Caco-2 (cell line): ENCODE results near the gene GP1BB. TPM values are rescaled to one million over a fixed set of nuclear protein-coding genes. Genes with fewer than 3 reads are reported as not detected.

Experiments
- BruUV-seq: library from RNA; stranded (reverse); fragments of 400-500 nt; replicated peaks from 2 replicates; lab custom pipeline; 2021; lab: Mats Ljungman, UMichigan
- CTCF ChIA-PET: fragments of 300-600 bp; sonication (Branson Sonifier 250); formaldehyde crosslinking; loops from one replicate; lab custom pipeline; 2022; ENCODE audit warnings: antibody characterized with exemption; lab: Charles Lee
- POLR2A ChIA-PET: fragments of 300-600 bp; sonication (Branson Sonifier 250); formaldehyde crosslinking; loops from one replicate; lab custom pipeline; 2022; ENCODE audit warnings: antibody characterized with exemption; lab: Charles Lee
- DNase-seq, 2 experiments: peaks; one replicate each; pipeline versions ENCODE4 v3.0.0 to v3.0.0-alpha.2; 2020 to 2022
- H3K27me3 ChIP-seq: replicated peaks from 2 replicates; pipeline ENCODE4 v1.6.0; 2011; ENCODE audit warnings: low read length; ENCODE audit not compliant: control insufficient read depth, insufficient read depth
- H3K36me3 ChIP-seq: 2 replicates; pipeline ENCODE4 v1.5.1; 2011; ENCODE audit warnings: low read length; ENCODE audit not compliant: control insufficient read depth, insufficient read depth
- H3K4me1 ChIP-seq: fragments of 250-450 bp; sonication (Bioruptor Pico); 2 replicates; pipeline ENCODE4 v1.5.1; 2020; ENCODE audit warnings: mild to moderate bottlenecking
- H3K4me3 ChIP-seq: 2 replicates; pipeline ENCODE4 v1.5.1; 2011; ENCODE audit warnings: low read depth, mild to moderate bottlenecking, control low read depth, low read length
- H3K9me3 ChIP-seq: fragments of 250-450 bp; sonication (Bioruptor Pico); 2 replicates; pipeline ENCODE4 v1.5.1; 2020; ENCODE audit warnings: mild to moderate bottlenecking, moderate library complexity
- H3K27ac Mint-ChIP-seq: one replicate; pipeline ENCODE4 v1.8.0; 2022; ENCODE audit warnings: mixed read lengths; ENCODE audit not compliant: unreplicated experiment
- H3K27me3 Mint-ChIP-seq: one replicate; pipeline ENCODE4 v1.8.0; 2022; ENCODE audit warnings: mixed read lengths; ENCODE audit not compliant: insufficient read depth, unreplicated experiment
- H3K36me3 Mint-ChIP-seq: one replicate; pipeline ENCODE4 v1.8.0; 2022; ENCODE audit warnings: mild to moderate bottlenecking, mixed read lengths; ENCODE audit not compliant: insufficient read depth, unreplicated experiment
- H3K4me1 Mint-ChIP-seq: one replicate; pipeline ENCODE4 v1.8.0; 2022; ENCODE audit warnings: low read depth, mixed read lengths; ENCODE audit not compliant: unreplicated experiment
- H3K4me3 Mint-ChIP-seq: one replicate; pipeline ENCODE4 v1.8.0; 2022; ENCODE audit warnings: mild to moderate bottlenecking, moderate library complexity, mixed read lengths; ENCODE audit not compliant: unreplicated experiment
- H3K9me3 Mint-ChIP-seq: one replicate; pipeline ENCODE4 v1.8.0; 2022; ENCODE audit warnings: mixed read lengths; ENCODE audit not compliant: unreplicated experiment
- intact Hi-C: fragments of 100-400 bp; cut with micrococcal nuclease; formaldehyde crosslinking; loops from one replicate; pipeline ENCODE4 v1.10.0; 2022; ENCODE audit not compliant: unreplicated experiment
- total RNA-seq: library from RNA; stranded (reverse); gene quantifications from 2 replicates; pipeline ENCODE4 v1.2.3, GENCODE V29; 2022
- TF ChIP-seq, protein P1 (sequence below), 2 experiments: fragments of 200-600 bp in 1 of 2; IDR thresholded peaks; 1 replicate in 1 of 2; 2 replicates in 1 of 2; pipeline versions ENCODE4 v1.5.1 to v1.8.0; 2011 to 2022; ENCODE audit warnings: antibody characterized with exemption in 1 of 2, control low read depth in 1 of 2, inconsistent platforms in 1 of 2, low read depth in 1 of 2, low read length in 1 of 2, mild to moderate bottlenecking in 1 of 2, moderate library complexity in 1 of 2; ENCODE audit not compliant: insufficient read depth in 1 of 2, severe bottlenecking in 1 of 2, unreplicated experiment in 1 of 2

GP1BB gene
- total RNA-seq, 1 experiment from 2014 or later = 1.0 TPM

- Mint-ChIP-seq H3K27me3 (peaks cover 3% of the 10 kb centered on the region), H3K4me3 (no peak overlapping the region), H3K27ac (no peak overlapping the region), H3K36me3 (no peaks in the 10 kb centered on the region), H3K4me1 (no peaks in the 10 kb centered on the region), H3K9me3 (no peaks in the 10 kb centered on the region)
- intact Hi-C loops = no loop called here
- ChIA-PET POLR2A (no interaction called here), CTCF (no interaction called here)
- no peaks in the 10 kb centered on the region for H3K4me1 ChIP-seq
- H3K27me3 ChIP-seq = no peaks in the 10 kb centered on the region
- no peak for DNase-seq
- no peaks in the 10 kb centered on the region for H3K36me3 ChIP-seq
- H3K4me3 ChIP-seq = no peak overlapping the region
- no peaks in the 10 kb centered on the region for H3K9me3 ChIP-seq
- no TSS peak for BruUV-seq
- TF ChIP-seq, protein P1, sequence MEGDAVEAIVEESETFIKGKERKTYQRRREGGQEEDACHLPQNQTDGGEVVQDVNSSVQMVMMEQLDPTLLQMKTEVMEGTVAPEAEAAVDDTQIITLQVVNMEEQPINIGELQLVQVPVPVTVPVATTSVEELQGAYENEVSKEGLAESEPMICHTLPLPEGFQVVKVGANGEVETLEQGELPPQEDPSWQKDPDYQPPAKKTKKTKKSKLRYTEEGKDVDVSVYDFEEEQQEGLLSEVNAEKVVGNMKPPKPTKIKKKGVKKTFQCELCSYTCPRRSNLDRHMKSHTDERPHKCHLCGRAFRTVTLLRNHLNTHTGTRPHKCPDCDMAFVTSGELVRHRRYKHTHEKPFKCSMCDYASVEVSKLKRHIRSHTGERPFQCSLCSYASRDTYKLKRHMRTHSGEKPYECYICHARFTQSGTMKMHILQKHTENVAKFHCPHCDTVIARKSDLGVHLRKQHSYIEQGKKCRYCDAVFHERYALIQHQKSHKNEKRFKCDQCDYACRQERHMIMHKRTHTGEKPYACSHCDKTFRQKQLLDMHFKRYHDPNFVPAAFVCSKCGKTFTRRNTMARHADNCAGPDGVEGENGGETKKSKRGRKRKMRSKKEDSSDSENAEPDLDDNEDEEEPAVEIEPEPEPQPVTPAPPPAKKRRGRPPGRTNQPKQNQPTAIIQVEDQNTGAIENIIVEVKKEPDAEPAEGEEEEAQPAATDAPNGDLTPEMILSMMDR (IDR thresholded peaks at IDR 0.05; ENCODE audit: insufficient read depth in 1 of 2, low read depth in 1 of 2, low read length in 1 of 2, severe bottlenecking in 1 of 2, unreplicated experiment in 1 of 2) = no peak
Observed at GRCh38 chr22:19700790-19701419, 22.4 kb upstream of the GP1BB start.

GRCh38 chr22:19701420-19702145, 21.8 kb upstream of the GP1BB start:
- no peak overlapping the region for H3K27ac Mint-ChIP-seq

DNA sequence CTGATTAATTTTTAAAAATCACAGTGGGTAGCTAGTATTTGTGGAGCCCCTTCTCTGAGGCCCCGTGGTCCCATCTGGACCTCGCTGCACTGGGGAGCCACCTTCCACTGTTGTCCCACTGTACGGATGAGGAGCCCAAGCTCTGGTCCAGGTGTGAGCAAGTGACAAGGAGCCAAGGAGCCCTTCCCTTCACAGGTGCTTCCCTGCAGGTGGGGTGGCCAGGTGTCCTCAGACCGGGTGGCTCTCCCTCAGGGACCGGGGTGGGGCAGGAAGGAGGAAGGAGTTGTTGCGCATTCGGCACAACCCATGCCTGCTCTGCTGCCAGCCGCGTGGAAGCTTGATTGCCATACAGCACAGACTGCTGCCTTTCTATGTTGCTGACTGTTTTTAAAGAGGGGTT, 19.5 kb upstream of the GP1BB start:
- TF ChIP-seq, protein P1 (IDR thresholded peaks at IDR 0.05; ENCODE audit: insufficient read depth in 1 of 2, low read depth in 1 of 2, low read length in 1 of 2, severe bottlenecking in 1 of 2, unreplicated experiment in 1 of 2) = no peak
- H3K27me3 ChIP-seq = no peaks in the 10 kb centered on the region
- Mint-ChIP-seq H3K27me3 (peaks cover 3% of the 10 kb centered on the region), H3K36me3 (no peaks in the 10 kb centered on the region), H3K9me3 (no peaks in the 10 kb centered on the region), H3K27ac (no peak overlapping the region), H3K4me1 (no peaks in the 10 kb centered on the region), H3K4me3 (no peak overlapping the region)
- ChIA-PET CTCF (no interaction called here), POLR2A (no interaction called here)
- H3K4me1 ChIP-seq = no peaks in the 10 kb centered on the region
- BruUV-seq = no TSS peak
- H3K36me3 ChIP-seq = no peaks in the 10 kb centered on the region
- intact Hi-C loops = no loop called here
- H3K9me3 ChIP-seq = no peaks in the 10 kb centered on the region
- DNase-seq = peak in 1 of 2 experiments; percentile 27
- no peak overlapping the region for H3K4me3 ChIP-seq

More at GRCh38 chr22:19701420-19702145, 21.8 kb upstream of the GP1BB start:
- intact Hi-C loops = no loop called here
- no peaks in the 10 kb centered on the region for H3K36me3 ChIP-seq
- H3K9me3 Mint-ChIP-seq = no peaks in the 10 kb centered on the region
- H3K4me1 ChIP-seq = no peaks in the 10 kb centered on the region
- CTCF ChIA-PET = no interaction called here
- TF ChIP-seq, protein P1 (IDR thresholded peaks at IDR 0.05; ENCODE audit: insufficient read depth in 1 of 2, low read depth in 1 of 2, low read length in 1 of 2, severe bottlenecking in 1 of 2, unreplicated experiment in 1 of 2) = no peak
- no peak for DNase-seq
- POLR2A ChIA-PET = no interaction called here
- H3K36me3 Mint-ChIP-seq = no peaks in the 10 kb centered on the region
- no peak overlapping the region for H3K4me3 ChIP-seq
- no peaks in the 10 kb centered on the region for H3K27me3 ChIP-seq
- H3K9me3 ChIP-seq = no peaks in the 10 kb centered on the region
- H3K27me3 Mint-ChIP-seq = peaks cover 3% of the 10 kb centered on the region
- no peaks in the 10 kb centered on the region for H3K4me1 Mint-ChIP-seq
- BruUV-seq = no TSS peak
- H3K4me3 Mint-ChIP-seq = no peak overlapping the region
